Stimulated activated CD8-positive, alpha-beta memory T cell treated with anti-CD3 and anti-CD28 coated beads, Interleukin-2, amount 100 ng/mL, for 1 hour (primary cell): Measurements from ENCODE around the gene AHCY.
A peak's percentile ranks its signal among the peaks of the same experiment; 100 is the strongest.
"Not testable (repeated sequence)": the region's sequence is repeated elsewhere in the genome, so short reads cannot be mapped to it uniquely, and the experiment has no call there.

Experiments used
- DNase-seq, 2 donors: peaks; one replicate each; pipeline ENCODE4 v3.0.0-alpha.2; 2020; ENCODE audit warnings: low read depth in 2 of 2

Gene AHCY

GRCh38 chr20:34302723-34303533, at the start of gene AHCY:
Gene AHCY (minus strand): TSS chr20:34303355. CDS start chr20:34303270, 85 bp downstream.
- DNase-seq, result peak; percentile 80 to 85

GRCh38 chr20:34350095-34350494, 46.9 kb upstream of the AHCY start:
- DNase-seq, result no peak

GRCh38 chr20:34347571-34347970, 44.4 kb upstream of the AHCY start:
- no peak for DNase-seq

GRCh38 chr20:34346533-34346865, 43.3 kb upstream of the AHCY start:
- not testable (repeated sequence) for DNase-seq

GRCh38 chr20:34345839-34346532, 42.8 kb upstream of the AHCY start:
- not testable (repeated sequence) for DNase-seq

GRCh38 chr20:34345402-34345736, 42.2 kb upstream of the AHCY start:
- DNase-seq, result no peak

GRCh38 chr20:34344238-34344637, 41.1 kb upstream of the AHCY start:
- DNase-seq, result no peak

- no peak for DNase-seq
Measured at GRCh38 chr20:34343458-34344211, 40.5 kb upstream of the AHCY start.

- DNase-seq, result not testable (repeated sequence)
Measured at GRCh38 chr20:34341199-34341598, 38.0 kb upstream of the AHCY start.

- not testable (repeated sequence) for DNase-seq
Measured at GRCh38 chr20:34340726-34341125, 37.6 kb upstream of the AHCY start.

GRCh38 chr20:34337982-34338726, 35.0 kb upstream of the AHCY start:
- no peak for DNase-seq

- DNase-seq, result no peak
Measured at GRCh38 chr20:34337544-34337943, 34.4 kb upstream of the AHCY start.

GRCh38 chr20:34334654-34335407, 31.7 kb upstream of the AHCY start:
- no peak for DNase-seq

GRCh38 chr20:34333786-34334185, 30.6 kb upstream of the AHCY start:
- DNase-seq, result no peak

GRCh38 chr20:34332262-34332920, 29.2 kb upstream of the AHCY start:
- no peak for DNase-seq

GRCh38 chr20:34331838-34332237, 28.7 kb upstream of the AHCY start:
- DNase-seq, result no peak

GRCh38 chr20:34330861-34331544, 27.8 kb upstream of the AHCY start:
- not testable (repeated sequence) for DNase-seq

GRCh38 chr20:34328928-34329677, 25.9 kb upstream of the AHCY start:
- no peak for DNase-seq

- not testable (repeated sequence) for DNase-seq
Measured at GRCh38 chr20:34328207-34328606, 25.1 kb upstream of the AHCY start.
